SH-SY5Y (cell line): ENCODE results near the gene DENND6A.

ENCODE experiments used
- GATA2 ChIP-seq: IDR thresholded peaks from 2 replicates; pipeline ENCODE4 v1.6.1; 2011; ENCODE audit warnings: mild to moderate bottlenecking, low read depth, low read length
- GATA3 ChIP-seq: IDR thresholded peaks from 2 replicates; pipeline ENCODE4 v1.6.1; 2011; ENCODE audit warnings: low read depth, mild to moderate bottlenecking, low read length, moderate library complexity

DNA sequence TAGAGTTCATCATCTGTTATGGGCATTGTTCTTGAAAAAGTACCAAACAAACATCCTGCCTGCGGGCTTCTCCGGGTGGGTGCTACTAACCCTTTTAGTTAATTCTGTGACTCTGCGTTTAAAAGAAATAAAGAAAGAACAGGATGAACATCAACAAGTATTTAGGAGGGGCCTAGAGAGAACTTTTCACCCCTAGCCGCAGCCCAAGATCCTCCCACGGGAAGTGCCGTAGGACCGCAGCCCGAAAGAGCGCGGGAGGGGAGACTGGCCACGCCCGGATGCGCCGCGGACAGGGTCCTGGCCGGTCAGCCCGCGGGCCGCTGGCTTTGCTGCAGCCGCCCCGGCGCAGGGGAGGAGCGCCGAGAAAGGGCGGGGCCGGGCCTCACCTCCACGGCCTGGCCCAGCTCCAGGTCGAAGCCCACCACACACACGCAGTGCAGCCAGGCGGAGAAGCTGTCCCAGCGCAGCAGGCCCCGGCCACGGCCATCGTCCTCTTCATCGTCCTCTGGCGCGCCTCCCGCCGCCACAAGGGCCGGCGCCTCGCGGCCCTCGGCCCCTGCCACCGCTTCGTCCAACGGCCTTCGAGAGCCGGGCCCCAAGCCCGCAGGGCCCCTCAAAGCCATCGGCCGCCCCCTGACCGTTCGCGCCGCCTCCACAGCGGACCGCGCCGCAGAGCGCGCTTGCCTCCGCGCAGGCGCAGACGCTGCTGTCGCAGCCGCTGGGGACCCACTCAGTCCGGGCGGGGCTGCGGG lies at the start of gene DENND6A:
- TF ChIP-seq GATA2 = no peak; the same call in 1 of the 2 replicates
- no peak for TF ChIP-seq GATA3
